IMR-90 (cell line): ENCODE data around the gene CSTB.
A peak's percentile ranks its signal among the peaks of the same experiment; 100 is the strongest.

Source experiments
- BHLHE40 ChIP-seq: fragments of 150-350 bp; IDR thresholded peaks from 2 replicates; pipeline ENCODE4 v1.6.1; 2016; ENCODE audit warnings: mild to moderate bottlenecking, low read depth, low read length
- CEBPB ChIP-seq: IDR thresholded peaks from 2 replicates; pipeline ENCODE4 v1.6.1; 2012; ENCODE audit warnings: low read depth, low read length, improper control_type of control experiment
- FOS ChIP-seq: fragments of 150-350 bp; IDR thresholded peaks from 2 replicates; pipeline ENCODE4 v1.6.1; 2016; ENCODE audit warnings: low read depth, low read length
- MAFK ChIP-seq: IDR thresholded peaks from 2 replicates; pipeline ENCODE4 v1.6.1; 2012; ENCODE audit warnings: low read depth, low read length, improper control_type of control experiment
- MAZ ChIP-seq: IDR thresholded peaks from 2 replicates; pipeline ENCODE4 v1.6.1; 2012; ENCODE audit warnings: low read depth, mild to moderate bottlenecking, low read length, improper control_type of control experiment, moderate library complexity, borderline replicate concordance
- POLR2A ChIP-seq: IDR thresholded peaks from 2 replicates; pipeline ENCODE4 v1.6.1; 2012; ENCODE audit warnings: mild to moderate bottlenecking, low read depth, low read length
- RAD21 ChIP-seq: IDR thresholded peaks from 2 replicates; pipeline ENCODE4 v1.6.1; 2012; ENCODE audit warnings: low read length, improper control_type of control experiment
- RCOR1 ChIP-seq: IDR thresholded peaks from 2 replicates; pipeline ENCODE4 v1.6.1; 2012; ENCODE audit warnings: mild to moderate bottlenecking, low read length, improper control_type of control experiment; ENCODE audit not compliant: insufficient replicate concordance
- RFX5 ChIP-seq: IDR thresholded peaks from 2 replicates; pipeline ENCODE4 v1.8.0; 2012; ENCODE audit warnings: low read depth, mild to moderate bottlenecking, low read length, moderate library complexity
- SMC3 ChIP-seq: fragments of 150-350 bp; IDR thresholded peaks from 2 replicates; pipeline ENCODE4 v1.6.1; 2016; ENCODE audit warnings: low read depth, mild to moderate bottlenecking, antibody characterized with exemption, low read length, moderate library complexity
- TF ChIP-seq, protein P1 (sequence below): conservative IDR thresholded peaks from 2 replicates; pipeline ENCODE4 v1.5.1; 2012; ENCODE audit warnings: mild to moderate bottlenecking, low read depth, low read length, improper control_type of control experiment
- TF ChIP-seq, protein P2 (sequence below): fragments of 150-350 bp; IDR thresholded peaks from 2 replicates; pipeline ENCODE4 v1.6.1; 2016; ENCODE audit warnings: low read depth, mild to moderate bottlenecking, low read length, moderate library complexity, borderline replicate concordance
- TF ChIP-seq, protein P3 (sequence below): fragments of 150-350 bp; IDR thresholded peaks from 2 replicates; pipeline ENCODE4 v1.6.1; 2017; ENCODE audit warnings: mild to moderate bottlenecking, antibody characterized with exemption, low read length, low read depth

DNA sequence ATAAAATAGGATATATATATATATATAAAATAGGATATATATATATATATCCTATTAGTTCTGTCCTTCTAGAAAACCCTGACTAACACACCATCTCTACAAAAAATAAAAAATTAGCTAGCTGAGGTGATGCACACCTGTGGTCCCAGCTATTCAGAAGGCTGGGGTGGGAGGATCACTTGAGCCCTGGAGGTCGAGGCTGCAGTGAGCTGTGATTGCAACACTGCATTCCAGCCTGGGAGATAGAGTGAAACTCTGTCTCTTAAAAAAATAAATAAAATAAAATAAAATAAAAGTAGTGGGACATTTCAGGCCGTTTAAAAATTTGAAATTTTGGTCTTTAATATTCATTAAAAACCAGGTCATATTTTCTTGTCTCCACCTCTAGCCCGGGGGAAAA lies 9.0 kb upstream of the CSTB start:
- TF ChIP-seq, protein P1, sequence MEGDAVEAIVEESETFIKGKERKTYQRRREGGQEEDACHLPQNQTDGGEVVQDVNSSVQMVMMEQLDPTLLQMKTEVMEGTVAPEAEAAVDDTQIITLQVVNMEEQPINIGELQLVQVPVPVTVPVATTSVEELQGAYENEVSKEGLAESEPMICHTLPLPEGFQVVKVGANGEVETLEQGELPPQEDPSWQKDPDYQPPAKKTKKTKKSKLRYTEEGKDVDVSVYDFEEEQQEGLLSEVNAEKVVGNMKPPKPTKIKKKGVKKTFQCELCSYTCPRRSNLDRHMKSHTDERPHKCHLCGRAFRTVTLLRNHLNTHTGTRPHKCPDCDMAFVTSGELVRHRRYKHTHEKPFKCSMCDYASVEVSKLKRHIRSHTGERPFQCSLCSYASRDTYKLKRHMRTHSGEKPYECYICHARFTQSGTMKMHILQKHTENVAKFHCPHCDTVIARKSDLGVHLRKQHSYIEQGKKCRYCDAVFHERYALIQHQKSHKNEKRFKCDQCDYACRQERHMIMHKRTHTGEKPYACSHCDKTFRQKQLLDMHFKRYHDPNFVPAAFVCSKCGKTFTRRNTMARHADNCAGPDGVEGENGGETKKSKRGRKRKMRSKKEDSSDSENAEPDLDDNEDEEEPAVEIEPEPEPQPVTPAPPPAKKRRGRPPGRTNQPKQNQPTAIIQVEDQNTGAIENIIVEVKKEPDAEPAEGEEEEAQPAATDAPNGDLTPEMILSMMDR, result no peak
- TF ChIP-seq MAFK (no peak), MAZ (no peak), POLR2A (no peak), RFX5 (no peak), CEBPB (peak; percentile 67), SMC3 (no peak), RAD21 (no peak), FOS (no peak), BHLHE40 (no peak), RCOR1 (no peak)
- TF ChIP-seq, protein P2, sequence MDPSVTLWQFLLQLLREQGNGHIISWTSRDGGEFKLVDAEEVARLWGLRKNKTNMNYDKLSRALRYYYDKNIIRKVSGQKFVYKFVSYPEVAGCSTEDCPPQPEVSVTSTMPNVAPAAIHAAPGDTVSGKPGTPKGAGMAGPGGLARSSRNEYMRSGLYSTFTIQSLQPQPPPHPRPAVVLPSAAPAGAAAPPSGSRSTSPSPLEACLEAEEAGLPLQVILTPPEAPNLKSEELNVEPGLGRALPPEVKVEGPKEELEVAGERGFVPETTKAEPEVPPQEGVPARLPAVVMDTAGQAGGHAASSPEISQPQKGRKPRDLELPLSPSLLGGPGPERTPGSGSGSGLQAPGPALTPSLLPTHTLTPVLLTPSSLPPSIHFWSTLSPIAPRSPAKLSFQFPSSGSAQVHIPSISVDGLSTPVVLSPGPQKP, result no peak
- TF ChIP-seq, protein P3, sequence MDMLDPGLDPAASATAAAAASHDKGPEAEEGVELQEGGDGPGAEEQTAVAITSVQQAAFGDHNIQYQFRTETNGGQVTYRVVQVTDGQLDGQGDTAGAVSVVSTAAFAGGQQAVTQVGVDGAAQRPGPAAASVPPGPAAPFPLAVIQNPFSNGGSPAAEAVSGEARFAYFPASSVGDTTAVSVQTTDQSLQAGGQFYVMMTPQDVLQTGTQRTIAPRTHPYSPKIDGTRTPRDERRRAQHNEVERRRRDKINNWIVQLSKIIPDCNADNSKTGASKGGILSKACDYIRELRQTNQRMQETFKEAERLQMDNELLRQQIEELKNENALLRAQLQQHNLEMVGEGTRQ, result no peak
